GM19463 (cell line): ENCODE results near the gene CIAO2B.
A peak's percentile ranks its signal among the peaks of the same experiment; 100 is the strongest.
"Not testable (repeated sequence)": the region's sequence is repeated elsewhere in the genome, so short reads cannot be mapped to it uniquely, and the experiment has no call there.

Experiments
- ATAC-seq: cut with Tn5 transposase; IDR thresholded peaks from one replicate; pipeline ENCODE4 v1.9.1; 2021; ENCODE audit warnings: mild to moderate bottlenecking, moderate library complexity; ENCODE audit not compliant: unreplicated experiment

The CIAO2B gene

DNA sequence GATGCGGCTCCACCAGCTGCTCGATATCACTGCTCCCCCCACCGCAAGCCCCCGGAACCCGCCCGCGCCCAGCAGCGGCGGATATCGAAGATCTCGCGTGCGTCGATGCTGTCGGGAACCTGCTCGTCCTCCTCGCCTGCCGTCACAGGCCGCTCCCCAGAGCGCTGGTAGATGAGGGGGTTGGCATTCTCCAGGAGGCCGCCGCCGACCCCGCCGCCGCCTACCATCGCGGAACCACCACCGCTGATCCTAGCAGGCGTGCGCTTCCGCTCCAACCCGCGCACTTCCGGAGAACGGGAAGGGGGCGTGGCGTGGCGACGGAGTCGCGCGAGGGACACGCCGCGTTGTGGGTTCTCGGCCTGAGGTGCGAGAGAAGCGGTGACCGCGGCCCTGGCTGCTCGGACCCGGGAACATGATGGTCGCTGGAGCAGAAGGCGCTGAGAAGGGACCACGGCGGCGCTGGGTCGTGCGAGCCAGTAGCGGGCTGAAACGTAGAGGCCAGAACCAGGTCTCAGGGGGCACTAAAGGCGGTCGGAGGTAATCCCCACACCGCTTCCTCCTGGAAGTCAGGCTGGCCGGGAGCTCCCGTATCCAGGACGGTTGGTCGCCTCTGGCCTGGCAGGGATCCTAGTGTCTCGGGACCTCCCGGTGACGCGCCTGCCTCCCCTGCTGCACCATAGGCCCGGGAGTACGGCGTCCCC is at the start of gene CIAO2B:
Gene CIAO2B (minus strand): TSS at position 265 of the 701 bp plus-strand sequence. CDS start 38 bp downstream, at position 227.
- ATAC-seq: peak; percentile 81

DNA sequence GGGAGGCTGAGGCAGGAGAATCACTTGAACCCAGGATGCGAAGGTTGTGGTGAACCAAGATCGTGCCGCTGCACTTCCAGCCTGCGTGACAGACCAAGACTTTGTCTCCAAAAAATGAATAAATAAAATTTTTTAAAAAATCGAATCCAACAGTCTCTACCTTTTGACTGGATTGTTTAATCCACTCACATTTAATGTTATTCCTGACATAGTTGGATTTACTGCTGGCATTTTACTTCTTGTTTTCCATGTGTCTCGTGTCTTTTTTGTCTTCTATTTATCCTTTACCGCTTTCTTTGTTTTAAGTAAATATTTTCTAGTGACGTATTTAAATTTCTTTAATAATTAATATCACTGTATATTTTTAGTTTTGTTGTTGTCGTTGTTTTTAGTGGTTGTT is 48.8 kb upstream of the CIAO2B start:
- ATAC-seq: no peak

- ATAC-seq: no peak
Observed at GRCh38 chr16:66979011-66979717, 45.0 kb upstream of the CIAO2B start.

- peak; percentile 82 for ATAC-seq
Observed at GRCh38 chr16:66977341-66978113, 43.3 kb upstream of the CIAO2B start.

DNA sequence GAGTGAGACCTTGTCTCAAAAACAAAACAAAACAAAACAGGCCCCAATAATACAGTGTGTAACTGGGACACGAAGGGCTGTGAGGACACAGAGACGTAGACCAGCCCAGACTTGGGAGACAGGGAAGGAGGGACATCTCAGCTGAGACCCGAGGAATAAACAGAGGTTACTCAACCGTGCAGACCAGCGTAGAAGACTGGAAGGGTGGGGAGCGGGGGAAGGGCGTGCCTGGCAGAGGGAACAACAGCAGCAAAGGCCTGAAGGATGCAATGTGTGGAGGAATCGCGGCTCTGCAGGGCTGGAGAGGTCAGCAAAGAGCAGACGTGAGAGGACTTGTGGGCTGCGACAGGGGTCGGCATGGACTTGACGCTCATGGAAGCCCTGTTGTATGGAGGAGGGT is 42.5 kb upstream of the CIAO2B start:
- ATAC-seq: no peak

DNA sequence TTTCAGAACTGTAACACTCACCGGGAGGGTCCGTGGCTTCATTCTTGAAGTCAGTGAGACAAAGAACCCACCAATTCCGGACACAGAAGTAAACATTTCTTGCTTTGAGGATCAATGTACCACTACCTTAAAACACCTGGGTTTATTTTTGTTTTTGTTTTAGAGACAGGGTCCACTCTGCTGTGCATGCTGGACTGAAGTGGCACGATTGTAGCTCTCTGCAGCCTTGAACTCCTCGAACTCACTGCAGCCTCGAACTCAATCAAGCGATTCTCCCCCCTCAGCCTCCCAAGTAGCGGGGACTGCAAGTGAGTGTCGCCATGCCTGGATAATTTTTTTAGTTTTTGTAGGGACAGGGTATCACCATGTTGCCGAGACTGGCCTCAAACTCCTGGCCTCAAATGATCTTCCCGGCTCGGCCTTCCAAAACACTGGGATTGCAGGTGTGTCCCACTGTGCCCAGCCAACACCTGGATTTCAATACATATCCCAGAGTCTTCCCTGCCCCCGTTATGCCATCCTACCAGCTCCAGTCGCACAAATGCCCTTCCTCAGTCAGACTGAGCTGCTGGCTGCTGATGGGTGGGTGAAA is 41.2 kb upstream of the CIAO2B start:
- ATAC-seq: no peak

GRCh38 chr16:66974932-66975246 is 40.7 kb upstream of the CIAO2B start:
- not testable (repeated sequence) for ATAC-seq

GRCh38 chr16:66974156-66974931 is 40.1 kb upstream of the CIAO2B start:
- ATAC-seq: not testable (repeated sequence)

DNA sequence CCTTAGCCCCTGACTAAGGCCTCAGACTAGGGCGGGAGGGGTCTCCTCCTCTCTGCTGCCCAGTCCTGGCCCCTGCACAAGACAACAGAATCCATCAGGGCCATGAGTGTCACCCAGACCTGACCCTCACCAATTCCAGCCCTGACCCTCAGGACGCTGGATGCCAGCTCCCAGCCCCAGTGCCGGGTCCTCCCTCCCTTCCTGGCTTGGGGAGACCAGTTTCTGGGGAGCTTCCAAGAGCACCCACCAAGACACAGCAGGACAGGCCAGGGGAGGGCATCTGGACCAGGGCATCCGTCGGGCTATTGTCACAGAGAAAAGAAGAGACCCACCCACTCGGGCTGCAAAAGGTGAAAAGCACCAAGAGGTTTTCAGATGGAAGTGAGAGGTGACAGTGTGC is 39.5 kb upstream of the CIAO2B start:
- ATAC-seq: no peak

DNA sequence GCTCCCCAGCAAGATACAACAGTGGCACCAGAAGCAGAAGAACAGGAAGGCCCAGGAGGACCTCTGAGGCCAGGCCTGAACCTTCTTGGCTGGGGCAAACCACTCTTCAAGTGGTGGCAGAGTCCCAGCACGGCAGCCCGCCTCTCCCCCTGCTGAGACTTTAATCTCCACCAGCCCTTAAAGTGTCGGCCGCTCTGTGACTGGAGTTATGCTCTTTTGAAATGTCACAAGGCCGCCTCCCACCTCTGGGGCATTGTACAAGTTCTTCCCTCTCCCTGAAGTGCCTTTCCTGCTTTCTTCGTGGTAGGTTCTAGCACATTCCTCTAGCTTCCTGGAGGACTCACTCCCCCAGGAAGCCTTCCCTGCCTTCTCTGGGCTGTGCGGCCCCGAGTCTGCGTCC is 38.8 kb upstream of the CIAO2B start:
- no peak for ATAC-seq

- ATAC-seq: no peak
Observed at GRCh38 chr16:66970775-66971720, 36.8 kb upstream of the CIAO2B start.

- ATAC-seq: no peak
Observed at GRCh38 chr16:66968847-66969246, 34.6 kb upstream of the CIAO2B start.

DNA sequence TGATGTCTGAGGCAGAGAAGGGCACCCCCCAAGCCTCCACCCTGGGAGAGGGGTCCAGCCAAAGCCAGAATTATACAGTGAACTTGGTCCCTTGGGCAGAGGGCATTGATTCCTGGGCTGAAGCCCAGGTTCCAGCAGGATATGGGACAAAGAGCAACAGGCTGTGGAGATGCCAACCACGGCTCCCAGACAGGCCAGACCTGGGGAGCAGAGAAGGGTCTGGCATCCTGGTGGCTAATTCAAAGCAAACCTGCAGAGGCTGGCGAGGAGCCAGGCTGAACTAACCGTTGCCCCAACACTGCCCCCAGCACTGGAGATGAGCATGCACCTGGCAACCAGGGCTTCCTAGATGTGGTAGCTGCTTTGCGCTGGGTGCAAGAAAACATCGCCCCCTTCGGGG is 29.8 kb upstream of the CIAO2B start:
- ATAC-seq: no peak

- no peak for ATAC-seq
Observed at GRCh38 chr16:66961914-66962313, 27.7 kb upstream of the CIAO2B start.

DNA sequence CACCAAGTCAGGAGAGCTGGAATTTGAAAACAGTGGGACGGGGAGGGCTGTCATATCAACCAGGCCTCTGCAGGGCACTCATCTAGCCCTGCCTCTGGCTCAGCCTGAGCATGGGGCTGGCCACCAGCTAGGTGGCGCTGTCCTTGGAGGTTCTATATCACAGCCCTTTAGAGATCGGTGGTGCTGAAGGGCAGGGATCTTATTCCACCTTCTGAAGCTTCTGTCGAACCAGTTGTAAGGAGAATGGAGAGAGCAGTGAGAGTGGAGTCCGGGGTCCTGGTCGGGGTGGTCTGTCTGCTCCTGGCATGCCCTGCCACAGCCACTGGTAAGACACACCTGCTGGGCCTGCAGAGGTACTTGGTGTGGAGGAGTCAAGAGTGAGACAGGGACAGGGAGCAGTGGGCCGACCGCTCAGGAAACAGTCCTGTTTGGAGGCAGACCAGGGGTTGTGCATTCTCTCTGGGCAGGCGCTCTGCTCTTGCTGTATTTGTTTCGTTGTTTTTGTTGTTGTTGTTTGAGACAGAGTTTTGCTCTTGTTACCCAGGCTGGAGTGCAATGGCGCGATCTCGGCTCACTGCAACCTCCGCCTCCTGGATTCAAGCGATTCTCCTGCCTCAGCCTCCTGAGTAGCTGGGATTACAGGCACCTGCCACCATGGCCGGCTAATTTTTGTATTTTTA is 27.0 kb upstream of the CIAO2B start, which contains the start of gene CES3:
Gene CES3 (plus strand): TSS at position 202 of the 680 bp plus-strand sequence. CDS start 42 bp downstream, at position 244.
- peak; percentile 86 for ATAC-seq

DNA sequence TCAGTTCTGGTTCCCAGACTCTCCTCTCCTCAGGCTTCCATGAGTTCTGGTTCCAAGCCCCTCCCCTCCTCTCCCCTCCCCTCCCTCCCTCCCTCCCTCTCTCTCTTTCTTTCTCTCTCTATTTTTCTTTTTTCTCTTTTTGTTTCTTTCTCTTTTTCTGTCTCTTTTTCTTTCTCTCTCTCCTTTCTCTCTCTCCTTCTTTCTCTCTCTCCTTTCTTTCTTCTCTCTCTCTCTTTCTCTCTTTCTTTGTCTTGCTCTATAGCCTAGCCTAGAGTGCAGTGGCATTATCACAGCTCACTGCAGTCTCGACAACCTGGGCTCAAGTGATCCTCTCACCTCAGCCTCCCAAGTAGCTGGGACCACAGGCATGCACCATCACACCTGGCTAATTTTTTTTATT is 26.1 kb upstream of the CIAO2B start:
- no peak for ATAC-seq

- no peak for ATAC-seq
Observed at GRCh38 chr16:66959704-66960161, 25.5 kb upstream of the CIAO2B start.

- ATAC-seq: no peak
Observed at GRCh38 chr16:66958857-66959703, 24.9 kb upstream of the CIAO2B start.
